Stimulated activated CD8-positive, alpha-beta memory T cell treated with anti-CD3 and anti-CD28 coated beads, Interleukin-4, amount 100 ng/mL, for 1 hour (primary cell): ENCODE measurements around the gene LVRN.
"Not testable (repeated sequence)": the region's sequence is repeated elsewhere in the genome, so short reads cannot be mapped to it uniquely, and the experiment has no call there.

Source experiments
- DNase-seq, 2 donors: peaks; one replicate each; pipeline ENCODE4 v3.0.0-alpha.2; 2020; ENCODE audit warnings: low read depth in 2 of 2, low spot score in 1 of 2

LVRN gene, protein sequence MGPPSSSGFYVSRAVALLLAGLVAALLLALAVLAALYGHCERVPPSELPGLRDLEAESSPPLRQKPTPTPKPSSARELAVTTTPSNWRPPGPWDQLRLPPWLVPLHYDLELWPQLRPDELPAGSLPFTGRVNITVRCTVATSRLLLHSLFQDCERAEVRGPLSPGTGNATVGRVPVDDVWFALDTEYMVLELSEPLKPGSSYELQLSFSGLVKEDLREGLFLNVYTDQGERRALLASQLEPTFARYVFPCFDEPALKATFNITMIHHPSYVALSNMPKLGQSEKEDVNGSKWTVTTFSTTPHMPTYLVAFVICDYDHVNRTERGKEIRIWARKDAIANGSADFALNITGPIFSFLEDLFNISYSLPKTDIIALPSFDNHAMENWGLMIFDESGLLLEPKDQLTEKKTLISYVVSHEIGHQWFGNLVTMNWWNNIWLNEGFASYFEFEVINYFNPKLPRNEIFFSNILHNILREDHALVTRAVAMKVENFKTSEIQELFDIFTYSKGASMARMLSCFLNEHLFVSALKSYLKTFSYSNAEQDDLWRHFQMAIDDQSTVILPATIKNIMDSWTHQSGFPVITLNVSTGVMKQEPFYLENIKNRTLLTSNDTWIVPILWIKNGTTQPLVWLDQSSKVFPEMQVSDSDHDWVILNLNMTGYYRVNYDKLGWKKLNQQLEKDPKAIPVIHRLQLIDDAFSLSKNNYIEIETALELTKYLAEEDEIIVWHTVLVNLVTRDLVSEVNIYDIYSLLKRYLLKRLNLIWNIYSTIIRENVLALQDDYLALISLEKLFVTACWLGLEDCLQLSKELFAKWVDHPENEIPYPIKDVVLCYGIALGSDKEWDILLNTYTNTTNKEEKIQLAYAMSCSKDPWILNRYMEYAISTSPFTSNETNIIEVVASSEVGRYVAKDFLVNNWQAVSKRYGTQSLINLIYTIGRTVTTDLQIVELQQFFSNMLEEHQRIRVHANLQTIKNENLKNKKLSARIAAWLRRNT

DNA sequence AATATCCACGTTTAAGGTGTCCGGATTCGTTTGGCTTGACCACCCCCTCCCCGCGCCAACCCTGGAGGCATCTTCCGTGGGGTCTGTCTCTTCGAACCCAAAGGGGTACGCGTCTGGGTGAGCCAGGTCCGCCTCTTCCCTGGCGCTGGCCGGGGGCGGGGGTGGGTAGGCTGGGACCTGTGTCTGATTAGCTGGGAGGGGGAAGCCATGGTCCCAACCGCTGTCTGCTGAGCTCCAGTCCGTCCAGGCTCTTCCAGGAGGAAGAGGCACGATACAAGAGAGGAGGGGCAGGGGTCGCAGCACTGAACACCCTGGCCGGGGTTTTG lies at the start of gene LVRN:
Gene LVRN, plus strand, starts transcription at position 237 of the 326 bp plus-strand sequence. CDS start 143 bp downstream, outside the sequence.
- DNase-seq, result no peak

DNA sequence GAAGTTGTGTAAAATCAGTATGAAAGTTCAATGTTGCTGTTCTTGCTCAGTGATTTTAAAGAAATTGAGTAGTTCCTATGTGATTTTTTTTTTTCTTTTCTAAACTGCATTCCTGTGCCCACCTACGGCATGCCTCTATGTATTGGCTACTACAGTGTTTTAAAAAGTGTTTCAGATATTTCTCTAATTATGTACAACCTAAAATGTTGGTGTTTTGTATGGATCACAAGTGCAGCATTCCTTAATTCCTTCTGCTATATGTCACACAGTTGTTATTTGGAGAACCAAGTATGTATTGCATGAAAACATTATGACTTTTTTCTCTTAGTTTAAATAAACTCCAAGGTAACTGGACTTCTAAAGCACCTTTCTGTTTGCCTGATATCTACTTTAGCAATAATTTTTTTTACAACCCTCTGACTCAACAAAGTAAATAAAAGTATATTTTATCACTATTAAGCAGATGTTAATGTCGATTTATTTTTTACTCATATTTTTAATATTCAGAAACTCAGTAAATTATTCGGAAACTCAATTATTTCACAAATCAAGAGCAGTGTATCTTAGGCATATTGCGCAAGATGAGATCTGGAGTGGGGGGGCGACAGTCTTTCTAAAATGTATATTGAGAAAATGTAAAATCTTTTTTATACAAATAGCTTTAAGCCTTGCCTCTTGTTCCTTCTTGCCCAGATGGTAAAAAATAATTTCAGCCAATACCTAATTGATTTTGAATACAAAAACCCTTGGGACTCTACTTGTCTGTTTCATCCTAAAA lies 48.5 kb upstream of the LVRN start:
- not testable (repeated sequence) for DNase-seq

DNA sequence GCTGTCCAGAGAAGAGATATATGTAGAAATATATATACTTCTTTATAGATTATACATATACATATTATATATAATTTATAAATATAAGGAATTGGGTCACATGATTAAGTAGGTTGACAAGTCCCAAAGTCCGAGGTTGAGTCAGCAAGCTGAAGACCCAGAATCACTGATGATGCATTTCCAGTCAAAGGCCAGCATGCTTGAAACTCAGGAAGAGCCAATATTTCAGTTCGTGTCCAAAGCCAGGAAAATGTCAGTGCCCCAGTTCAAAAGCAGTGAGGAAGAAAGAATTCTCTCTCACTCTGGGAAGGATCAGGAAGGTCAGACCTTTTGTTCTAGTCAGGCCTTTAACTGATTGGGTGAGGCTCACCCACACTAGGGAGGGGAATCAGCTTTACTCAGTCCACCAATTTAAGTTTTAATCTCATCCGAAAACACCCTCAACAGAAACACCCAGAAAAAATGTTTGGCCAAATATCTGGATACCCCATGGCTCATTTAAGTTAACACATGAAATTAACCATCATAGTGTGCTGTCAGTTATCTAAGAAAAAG lies 42.0 kb upstream of the LVRN start:
- no peak for DNase-seq

DNA sequence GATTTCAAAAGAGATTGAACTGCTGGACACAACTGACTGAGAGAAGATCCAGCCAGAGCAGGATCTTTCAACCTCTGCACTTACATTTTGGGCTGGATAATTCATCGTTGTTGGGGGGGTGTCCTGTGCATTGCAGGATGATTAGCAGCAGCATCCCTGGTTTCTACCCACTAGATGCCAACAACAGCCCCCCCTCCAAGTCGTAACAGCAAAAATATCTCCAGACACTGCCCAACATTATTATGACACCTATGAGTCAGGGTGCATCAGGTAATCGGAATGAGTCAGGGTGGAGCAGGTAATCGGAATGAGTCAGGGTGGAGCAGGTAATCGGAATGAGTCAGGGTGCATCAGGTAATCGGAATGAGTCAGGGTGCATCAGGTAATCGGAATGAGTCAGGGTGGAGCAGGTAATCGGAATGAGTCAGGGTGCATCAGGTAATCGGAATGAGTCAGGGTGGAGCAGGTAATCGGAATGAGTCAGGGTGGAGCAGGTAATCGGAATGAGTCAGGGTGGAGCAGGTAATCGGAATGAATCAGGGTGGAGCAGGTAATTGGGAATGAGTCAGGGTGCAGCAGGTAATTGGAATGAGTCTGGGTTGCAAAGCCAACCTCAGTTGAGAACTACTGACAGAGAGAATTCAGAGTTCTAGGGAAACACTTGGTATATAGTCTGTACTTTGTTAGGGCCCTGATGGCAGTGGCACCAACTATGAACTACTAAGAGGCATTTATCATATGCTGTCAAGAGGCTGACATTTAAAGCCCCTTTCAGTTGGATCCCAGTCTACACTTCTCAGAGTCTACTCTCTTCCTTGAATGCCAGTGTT lies 33.5 kb upstream of the LVRN start:
- not testable (repeated sequence) for DNase-seq

DNA sequence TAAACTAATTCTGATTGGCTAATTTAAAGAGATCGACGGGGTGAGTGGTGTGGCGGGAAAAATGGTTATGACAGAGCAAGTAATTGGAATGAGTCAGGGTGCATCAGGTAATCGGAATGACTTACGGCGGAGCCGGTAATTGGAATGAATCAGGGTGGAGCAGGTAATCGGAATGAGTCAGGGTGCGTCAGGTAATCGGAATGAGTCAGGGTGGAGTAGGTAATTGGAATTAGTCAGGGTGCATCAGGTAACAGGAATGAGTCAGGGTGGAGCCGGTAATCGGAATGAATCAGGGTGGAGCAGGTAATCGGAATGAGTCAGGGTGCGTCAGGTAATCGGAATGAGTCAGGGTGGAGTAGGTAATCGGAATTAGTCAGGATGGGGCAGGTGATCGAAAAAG lies 32.1 kb upstream of the LVRN start:
- DNase-seq, result not testable (repeated sequence)

DNA sequence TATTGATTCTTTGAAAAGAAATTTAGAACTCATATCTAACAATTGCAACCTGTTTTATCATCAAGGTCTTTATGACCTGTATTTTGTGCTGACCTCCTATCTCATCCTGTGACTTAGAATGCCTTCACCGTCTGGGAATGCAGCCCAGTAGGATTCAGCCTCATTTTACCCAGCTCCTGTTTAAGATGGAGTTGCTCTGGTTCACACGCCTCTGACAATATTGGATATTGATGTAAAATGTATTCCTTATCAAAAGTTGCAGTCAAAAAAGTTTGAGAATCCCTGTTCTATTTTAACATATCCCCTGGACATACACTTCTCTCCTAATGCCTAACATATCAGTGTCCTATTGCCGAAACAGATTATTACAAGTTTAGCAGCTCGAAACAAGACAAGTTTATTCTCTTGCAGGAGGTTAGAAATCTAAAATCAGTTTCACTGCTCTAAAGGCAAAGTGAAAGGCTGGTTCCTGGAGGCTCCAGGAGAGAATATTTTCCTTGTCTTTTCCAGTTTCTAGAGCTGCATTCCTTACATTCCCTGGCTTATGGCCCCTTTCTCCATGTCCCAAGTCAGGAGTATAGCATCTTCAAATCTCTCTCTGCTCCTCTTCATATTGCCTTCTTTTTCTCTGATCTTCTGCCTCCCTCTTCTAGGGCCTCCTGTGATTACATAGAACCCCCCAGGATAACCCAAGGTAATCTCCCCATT lies 31.5 kb upstream of the LVRN start:
- DNase-seq, result no peak

DNA sequence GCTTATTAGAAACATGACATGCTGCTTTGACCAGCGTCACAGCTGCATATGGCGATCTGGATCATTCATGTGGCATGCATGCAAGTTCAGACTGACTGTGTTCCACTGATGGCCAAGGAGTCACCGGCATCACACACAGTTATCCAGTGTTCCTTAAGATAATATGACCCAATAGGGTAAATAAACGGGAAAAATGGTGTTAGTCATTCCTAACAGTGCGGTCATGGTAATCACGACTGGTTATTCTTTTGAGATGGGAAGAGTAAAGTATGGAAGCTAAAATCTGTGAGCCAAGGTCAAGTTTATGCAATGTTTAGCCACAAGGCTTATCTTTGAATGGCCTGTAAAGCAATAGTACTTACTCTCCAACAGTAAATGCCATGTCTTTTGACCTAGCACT lies 29.3 kb upstream of the LVRN start:
- no peak for DNase-seq

DNA sequence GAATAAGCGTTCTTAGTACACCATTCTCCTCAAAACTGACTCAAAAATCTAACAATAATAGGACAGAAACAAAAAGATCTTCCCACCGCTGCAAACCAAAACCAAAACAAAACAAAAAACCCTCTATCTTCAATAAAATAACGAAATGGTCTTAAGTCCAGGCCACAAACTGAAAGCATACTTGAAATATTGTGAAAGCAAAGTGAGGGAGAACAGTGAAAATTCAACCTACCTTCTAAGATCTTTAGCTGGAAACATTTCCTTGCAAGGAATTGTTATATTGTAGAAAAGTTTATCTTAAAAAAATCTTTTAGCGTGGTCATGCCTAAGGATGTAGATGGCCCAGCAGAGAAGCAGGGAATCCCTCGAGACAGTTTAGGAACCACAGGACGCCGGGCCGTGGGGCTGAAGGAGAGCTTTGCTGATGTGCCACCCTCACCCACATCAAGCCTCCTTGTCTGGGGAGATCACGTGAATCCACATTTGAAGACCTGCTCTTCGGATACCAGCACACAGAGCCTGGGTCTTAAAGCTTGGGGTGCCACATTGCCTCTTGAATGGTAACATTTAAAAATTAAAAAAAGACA lies 27.8 kb upstream of the LVRN start:
- no peak for DNase-seq

DNA sequence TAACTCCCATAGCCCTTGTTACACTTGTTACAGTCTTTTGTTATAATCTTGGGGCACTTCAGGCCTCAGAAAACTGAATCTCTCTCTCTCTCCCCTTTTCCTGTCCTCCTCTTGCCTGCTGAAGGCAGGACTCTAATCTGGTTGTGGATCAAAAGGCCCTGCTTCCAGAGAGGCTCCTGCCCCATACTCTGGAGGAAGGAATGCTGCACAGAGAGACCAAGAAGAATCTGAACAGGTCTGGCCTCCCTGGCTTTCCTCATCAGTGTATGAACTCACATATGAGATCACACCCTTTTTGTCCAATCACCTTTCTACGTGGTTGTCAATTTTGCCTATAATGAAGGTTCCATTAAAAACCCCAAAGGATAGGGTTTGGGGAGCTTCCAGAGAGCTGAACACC lies 26.2 kb upstream of the LVRN start:
- no peak for DNase-seq

DNA sequence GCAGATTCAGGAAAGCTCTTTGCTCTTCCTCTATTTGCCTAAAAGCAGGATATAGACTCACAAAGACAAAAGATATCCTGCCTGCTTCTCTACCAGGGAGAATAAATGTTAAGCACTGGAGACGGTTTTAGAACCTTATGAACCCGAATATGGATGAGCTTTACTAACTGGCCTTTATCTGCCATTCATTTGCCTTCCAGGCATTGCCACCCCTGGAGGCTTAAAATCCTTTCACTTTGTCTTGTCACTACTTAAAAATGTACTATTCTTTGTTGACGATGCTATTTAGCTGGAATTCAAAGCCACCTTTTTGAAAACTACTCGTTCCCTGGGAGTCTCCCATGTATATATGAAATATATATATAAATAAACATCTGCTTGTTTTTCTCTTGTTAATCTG lies 23.2 kb upstream of the LVRN start:
- no peak for DNase-seq

DNA sequence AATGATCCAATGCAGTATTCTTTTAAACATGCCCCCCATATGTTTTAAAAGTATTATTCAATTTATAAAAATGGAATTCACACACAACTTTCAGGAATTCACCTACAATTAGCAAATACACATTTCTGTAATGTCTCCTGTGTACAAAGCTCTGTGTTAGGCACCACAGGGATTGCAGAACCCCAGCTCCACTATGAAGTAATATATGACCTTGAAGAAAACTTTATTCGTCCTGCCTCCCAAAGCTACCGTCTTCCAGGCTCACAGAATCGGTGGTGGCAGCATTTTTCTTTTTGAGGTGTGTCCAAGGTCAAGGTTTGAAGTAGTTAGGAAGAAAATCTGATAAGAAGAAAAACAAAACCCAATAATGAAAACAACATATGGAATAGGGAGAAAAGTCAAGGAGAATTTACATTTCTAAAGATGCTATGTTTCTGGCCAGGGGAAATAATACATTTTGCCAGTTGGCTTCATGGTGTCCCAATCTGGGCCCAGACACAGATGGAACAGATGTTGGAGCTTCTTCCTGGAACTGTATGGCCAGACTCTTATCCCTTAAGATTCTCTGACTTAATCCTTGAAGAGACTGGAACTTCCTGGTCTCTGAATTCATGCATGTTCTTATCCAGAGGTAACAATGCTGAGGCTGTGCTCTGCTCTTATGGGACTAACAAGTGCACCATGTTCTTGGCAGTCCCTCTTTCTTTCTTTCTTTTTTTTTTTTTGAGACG lies 22.0 kb upstream of the LVRN start:
- no peak for DNase-seq

DNA sequence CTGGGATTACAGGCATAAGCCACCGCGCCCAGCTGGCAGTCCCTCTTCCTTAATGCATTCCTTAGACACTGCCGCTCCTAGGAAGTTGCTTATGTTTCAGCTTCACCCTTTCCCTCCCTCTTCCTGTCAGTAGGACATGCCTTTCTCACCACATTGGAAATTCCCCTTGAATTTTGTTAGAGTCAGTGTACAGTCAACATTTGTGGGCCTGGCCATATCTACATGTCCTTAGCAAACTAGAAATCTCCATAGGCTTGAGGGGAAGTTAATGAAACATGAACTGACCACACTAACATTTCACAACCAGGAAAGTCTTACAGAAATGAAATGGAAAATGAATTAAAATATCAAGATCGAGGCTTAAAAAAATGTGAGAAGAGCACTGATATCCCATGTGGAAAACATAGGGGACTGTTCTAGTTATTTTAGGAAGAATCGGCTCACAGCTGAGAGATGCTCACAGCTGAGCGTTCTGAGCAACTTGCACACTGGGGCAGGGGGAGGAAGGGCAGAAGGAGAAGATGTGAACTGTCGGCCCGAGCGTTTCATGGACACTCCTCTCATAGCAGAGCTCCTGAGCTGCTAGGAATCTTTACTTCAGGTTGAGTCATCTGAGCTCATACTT lies 21.1 kb upstream of the LVRN start:
- DNase-seq, result no peak

DNA sequence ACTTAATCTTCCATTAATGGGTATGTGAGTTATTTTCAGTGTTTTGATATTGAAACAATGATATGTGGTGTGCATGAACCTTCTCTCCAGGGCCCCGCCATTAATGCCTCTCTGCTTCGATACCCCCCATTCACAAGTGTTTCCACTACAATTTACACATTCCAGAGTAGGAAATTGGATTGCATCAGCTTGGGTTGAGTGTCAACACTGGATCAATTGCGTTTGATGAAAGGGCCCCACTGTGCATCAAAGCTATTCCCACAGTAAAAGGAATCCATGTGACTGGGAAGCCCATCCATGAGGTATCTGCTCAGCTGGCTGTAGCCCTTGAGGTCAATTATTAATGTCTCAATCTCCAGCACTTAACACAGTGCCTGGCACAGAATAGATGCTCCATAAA lies 17.8 kb upstream of the LVRN start:
- no peak for DNase-seq

DNA sequence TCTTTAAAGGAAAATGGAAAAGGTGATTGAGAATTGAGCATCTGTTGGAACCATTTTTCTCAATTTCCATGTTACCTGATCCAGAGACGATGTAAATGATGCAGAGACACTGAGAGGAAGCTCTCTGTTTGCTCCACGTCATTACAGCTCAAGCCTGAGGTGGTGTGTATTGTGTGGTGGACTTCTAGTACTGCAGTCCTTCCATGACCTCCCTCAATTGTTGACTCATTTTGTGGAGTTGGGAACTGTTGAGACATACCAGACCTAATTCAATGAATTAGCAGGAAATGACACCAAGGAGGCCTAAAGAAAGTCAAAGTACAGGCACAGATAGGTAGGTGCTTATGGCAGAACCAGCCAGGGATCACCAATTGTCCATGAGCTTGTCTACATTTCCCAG lies 15.6 kb upstream of the LVRN start:
- no peak for DNase-seq

DNA sequence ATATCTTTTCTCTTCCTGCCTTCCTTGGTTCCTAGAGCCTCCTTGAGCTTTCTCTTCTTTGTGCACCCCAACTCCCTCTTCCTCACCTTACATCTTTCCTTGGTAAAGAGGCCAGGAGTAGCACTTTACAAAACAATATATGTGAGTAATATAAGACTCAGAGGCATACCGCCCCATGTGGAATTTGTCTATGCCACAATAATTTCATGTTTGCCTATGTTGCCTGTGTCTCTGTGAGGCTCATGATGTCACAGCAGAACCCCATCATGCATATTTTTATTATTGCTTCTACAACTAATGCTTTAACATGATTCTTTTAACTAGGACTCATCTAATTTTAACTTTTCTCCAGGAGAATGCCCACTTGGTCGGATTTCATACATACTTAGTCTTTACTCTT lies 15.0 kb upstream of the LVRN start:
- no peak for DNase-seq

DNA sequence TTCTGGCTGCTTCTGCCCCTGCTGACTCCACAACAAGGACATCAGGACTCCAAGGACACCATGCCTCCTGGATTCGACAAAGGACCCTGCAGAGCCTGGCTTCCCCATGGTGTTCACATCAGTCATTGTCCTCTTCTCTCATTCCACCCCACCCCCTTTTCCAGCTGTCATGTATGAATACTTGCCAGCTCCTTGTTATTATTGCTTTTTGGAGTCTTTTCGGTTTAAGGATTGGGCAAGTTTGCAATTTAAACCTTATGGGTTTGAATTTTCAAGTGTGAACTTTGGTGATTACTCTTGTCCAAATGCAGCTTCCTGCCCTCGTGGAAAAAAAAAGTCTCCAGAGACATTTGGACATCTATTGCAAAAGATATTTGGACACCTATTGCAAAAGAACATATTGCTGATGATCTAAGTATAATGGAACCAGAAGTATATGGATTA lies 14.2 kb upstream of the LVRN start:
- DNase-seq, result no peak

DNA sequence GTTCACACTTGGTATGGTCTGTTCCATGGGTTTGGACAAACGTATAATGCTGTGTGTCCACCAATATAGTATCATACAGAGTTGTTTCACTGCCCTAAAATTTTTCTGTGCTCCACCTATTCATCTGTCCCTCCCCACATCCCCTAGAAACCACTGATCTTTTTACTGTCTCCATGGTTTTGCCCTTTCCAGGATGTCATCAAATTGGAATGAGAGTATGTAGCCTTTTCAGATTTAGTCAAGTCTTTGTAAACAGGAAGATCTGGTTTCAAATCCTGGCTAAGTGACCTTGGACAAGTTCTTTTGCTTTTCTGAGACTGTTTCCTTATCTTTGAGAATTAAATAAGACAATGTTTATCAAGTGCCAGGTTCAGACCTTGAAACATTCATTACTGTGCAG lies 13.2 kb upstream of the LVRN start:
- no peak for DNase-seq

DNA sequence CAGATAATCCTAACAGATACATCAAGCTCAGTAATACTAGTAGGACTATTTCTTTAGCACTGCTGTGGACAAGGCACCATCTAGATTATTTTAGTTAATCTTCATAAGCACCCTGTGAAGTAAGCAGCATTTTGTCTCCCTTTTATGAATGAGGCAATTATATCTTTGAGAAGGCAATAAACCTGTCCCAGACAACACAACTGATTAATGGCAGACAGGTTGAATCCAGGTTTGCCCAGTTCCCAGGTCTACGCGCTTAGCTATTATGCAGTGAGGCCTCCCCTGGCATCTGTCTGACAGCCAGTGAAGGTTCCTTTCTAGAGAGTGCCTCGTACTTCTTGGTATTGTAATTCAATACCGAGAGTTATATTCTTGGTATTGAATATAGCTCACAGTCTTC lies 9.7 kb upstream of the LVRN start:
- no peak for DNase-seq
